Osteocyte (in vitro differentiated cells): ENCODE data around the gene ABO. TPM values are rescaled to one million over a fixed set of nuclear protein-coding genes. Genes with fewer than 3 reads are reported as not detected.
A peak's percentile ranks its signal among the peaks of the same experiment; 100 is the strongest.
"Not testable (repeated sequence)": the region's sequence is repeated elsewhere in the genome, so short reads cannot be mapped to it uniquely, and the experiment has no call there.

Source experiments
- DNase-seq: peaks from one replicate; pipeline ENCODE4 v3.0.0; 2021; ENCODE audit warnings: mixed read lengths; ENCODE audit not compliant: unreplicated experiment; ENCODE audit errors: extremely low spot score
- H3K27ac Mint-ChIP-seq: one replicate; pipeline ENCODE4 v1.8.0; 2021; ENCODE audit warnings: mild to moderate bottlenecking, mixed read lengths; ENCODE audit not compliant: unreplicated experiment
- H3K27me3 Mint-ChIP-seq: one replicate; pipeline ENCODE4 v1.8.0; 2021; ENCODE audit warnings: mixed read lengths; ENCODE audit not compliant: unreplicated experiment
- H3K36me3 Mint-ChIP-seq: one replicate; pipeline ENCODE4 v1.8.0; 2021; ENCODE audit warnings: mixed read lengths; ENCODE audit not compliant: unreplicated experiment
- H3K4me1 Mint-ChIP-seq: one replicate; pipeline ENCODE4 v1.8.0; 2021; ENCODE audit warnings: mixed read lengths; ENCODE audit not compliant: unreplicated experiment
- H3K4me3 Mint-ChIP-seq: one replicate; pipeline ENCODE4 v1.8.0; 2021; ENCODE audit warnings: mild to moderate bottlenecking, moderate library complexity, mixed read lengths; ENCODE audit not compliant: unreplicated experiment
- H3K9me3 Mint-ChIP-seq: one replicate; pipeline ENCODE4 v1.8.0; 2021; ENCODE audit warnings: mixed read lengths; ENCODE audit not compliant: unreplicated experiment
- CTCF ChIP-seq: fragments of 200-600 bp; sonication (generic); IDR thresholded peaks from 2 replicates; pipeline ENCODE4 v1.5.0; 2021; ENCODE audit warnings: antibody characterized with exemption, mild to moderate bottlenecking, moderate library complexity
- total RNA-seq: library from RNA; stranded (reverse); gene quantifications from 2 replicates; pipeline ENCODE4 v1.2.1, GENCODE V29; 2021

The ABO gene
- total RNA-seq, 1 donor from 2014 or later = not detected

GRCh38 chr9:133210609-133211008 is 64.4 kb downstream of the ABO start:
- no peaks in the 10 kb centered on the region for H3K36me3 Mint-ChIP-seq
- H3K4me3 Mint-ChIP-seq = no peak overlapping the region
- H3K9me3 Mint-ChIP-seq = peaks cover 12% of the 10 kb centered on the region
- no peaks in the 10 kb centered on the region for H3K4me1 Mint-ChIP-seq
- H3K27me3 Mint-ChIP-seq = peaks cover 36% of the 10 kb centered on the region
- no peak overlapping the region for H3K27ac Mint-ChIP-seq
- no peak for TF ChIP-seq CTCF
- no peak for DNase-seq

- no peak overlapping the region for H3K27ac Mint-ChIP-seq
- no peaks in the 10 kb centered on the region for H3K4me1 Mint-ChIP-seq
- peaks cover 33% of the 10 kb centered on the region for H3K27me3 Mint-ChIP-seq
- H3K4me3 Mint-ChIP-seq = no peak overlapping the region
- no peaks in the 10 kb centered on the region for H3K36me3 Mint-ChIP-seq
- DNase-seq = no peak
- no peak for TF ChIP-seq CTCF
- peaks cover 12% of the 10 kb centered on the region for H3K9me3 Mint-ChIP-seq
Observed at GRCh38 chr9:133210202-133210532, 64.8 kb downstream of the ABO start.

- H3K27ac Mint-ChIP-seq, H3K9me3 Mint-ChIP-seq, H3K36me3 Mint-ChIP-seq, H3K4me1 Mint-ChIP-seq, H3K4me3 Mint-ChIP-seq: not testable (repeated sequence)
- DNase-seq = peak; percentile 81
- peaks cover 27% of the 10 kb centered on the region for H3K27me3 Mint-ChIP-seq
Observed at GRCh38 chr9:133209327-133210201, 65.4 kb downstream of the ABO start.

GRCh38 chr9:133208880-133209300 is 66.1 kb downstream of the ABO start, which contains the start of gene OBP2B:
TSS of gene OBP2B (minus strand) at chr9:133209250. CDS start at chr9:133209199, 51 bp downstream.
- H3K4me3 Mint-ChIP-seq, H3K4me1 Mint-ChIP-seq, H3K27ac Mint-ChIP-seq, H3K9me3 Mint-ChIP-seq, H3K36me3 Mint-ChIP-seq: not testable (repeated sequence)
- peaks cover 20% of the 10 kb centered on the region for H3K27me3 Mint-ChIP-seq
- peak; percentile 65 for DNase-seq

GRCh38 chr9:133208171-133208879 is 66.7 kb downstream of the ABO start:
- H3K9me3 Mint-ChIP-seq, DNase-seq, H3K27ac Mint-ChIP-seq, H3K4me3 Mint-ChIP-seq, H3K4me1 Mint-ChIP-seq, H3K36me3 Mint-ChIP-seq: not testable (repeated sequence)
- H3K27me3 Mint-ChIP-seq = peaks cover 18% of the 10 kb centered on the region

GRCh38 chr9:133207540-133208170 is 67.3 kb downstream of the ABO start:
- TF ChIP-seq CTCF = no peak
- H3K36me3 Mint-ChIP-seq = no peaks in the 10 kb centered on the region
- peaks cover 21% of the 10 kb centered on the region for H3K27me3 Mint-ChIP-seq

More at GRCh38 chr9:133207540-133208170, 67.3 kb downstream of the ABO start:
- no peak overlapping the region for H3K27ac Mint-ChIP-seq
- no peaks in the 10 kb centered on the region for H3K4me1 Mint-ChIP-seq
- no peak overlapping the region for H3K4me3 Mint-ChIP-seq
- peak; percentile 70 for DNase-seq
- peaks cover 4% of the 10 kb centered on the region for H3K9me3 Mint-ChIP-seq
